Calu3 (cell line): ENCODE results near the gene POLA1. TPM values are rescaled to one million over a fixed set of nuclear protein-coding genes. Genes with fewer than 3 reads are reported as not detected.

ENCODE experiments used
- BruUV-seq: library from RNA; stranded (reverse); fragments of 400-500 nt; replicated peaks from 2 replicates; lab custom pipeline; 2021; lab: Mats Ljungman, UMichigan
- CTCF ChIA-PET: fragments of 300-600 bp; sonication (Branson Sonifier 250); formaldehyde crosslinking; loops from one replicate; lab custom pipeline; 2022; ENCODE audit warnings: antibody characterized with exemption; lab: Charles Lee
- DNase-seq: peaks from one replicate; pipeline ENCODE4 v3.0.0; 2022
- H3K27ac Mint-ChIP-seq: one replicate; pipeline ENCODE4 v1.8.0; 2022; ENCODE audit warnings: mixed read lengths; ENCODE audit not compliant: unreplicated experiment
- H3K27me3 Mint-ChIP-seq: one replicate; pipeline ENCODE4 v1.8.0; 2022; ENCODE audit warnings: mixed read lengths; ENCODE audit not compliant: unreplicated experiment
- H3K36me3 Mint-ChIP-seq: one replicate; pipeline ENCODE4 v1.8.0; 2022; ENCODE audit warnings: mild to moderate bottlenecking, moderate library complexity, mixed read lengths; ENCODE audit not compliant: insufficient read depth, unreplicated experiment
- H3K4me1 Mint-ChIP-seq: one replicate; pipeline ENCODE4 v1.8.0; 2022; ENCODE audit warnings: mild to moderate bottlenecking, low read depth, mixed read lengths; ENCODE audit not compliant: unreplicated experiment
- H3K4me3 Mint-ChIP-seq: one replicate; pipeline ENCODE4 v1.8.0; 2022; ENCODE audit warnings: mild to moderate bottlenecking, low read depth, moderate library complexity, mixed read lengths; ENCODE audit not compliant: unreplicated experiment
- H3K9me3 Mint-ChIP-seq: one replicate; pipeline ENCODE4 v1.8.0; 2022; ENCODE audit warnings: low read depth, mixed read lengths; ENCODE audit not compliant: unreplicated experiment
- intact Hi-C: fragments of 100-400 bp; cut with micrococcal nuclease; formaldehyde crosslinking; loops from one replicate; pipeline ENCODE4 v1.10.0; 2022; ENCODE audit not compliant: unreplicated experiment
- total RNA-seq: library from RNA; stranded (reverse); gene quantifications from 2 replicates; pipeline ENCODE4 v1.2.3, GENCODE V29; 2022
- TF ChIP-seq, protein P1 (sequence below): fragments of 200-600 bp; IDR thresholded peaks from one replicate; pipeline ENCODE4 v1.8.0; 2022; ENCODE audit warnings: antibody characterized with exemption; ENCODE audit not compliant: unreplicated experiment

POLA1 gene
- total RNA-seq, 1 experiment from 2014 or later: 25.2 TPM

DNA sequence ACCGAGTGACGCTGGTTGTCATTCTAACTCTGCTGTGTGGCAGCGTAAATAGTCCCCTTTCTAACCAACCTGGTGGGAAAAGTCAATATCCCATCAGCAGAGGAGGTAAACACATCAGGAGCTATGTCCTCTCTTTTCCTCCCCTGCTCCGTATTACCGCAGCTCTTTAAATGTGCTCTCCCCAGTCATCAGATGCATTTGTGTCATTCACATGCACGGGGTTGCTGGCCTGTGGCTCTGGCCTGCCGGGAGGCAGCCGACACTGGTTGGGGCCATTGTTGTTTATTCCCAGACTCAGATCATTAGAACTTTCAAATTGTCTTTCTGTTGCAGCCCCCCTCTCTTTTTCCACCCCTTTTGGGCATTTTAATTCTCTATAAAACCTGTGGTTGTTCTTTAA, 300.2 kb downstream of the POLA1 start:
- Mint-ChIP-seq H3K4me3 (no peak overlapping the region), H3K4me1 (no peaks in the 10 kb centered on the region), H3K27ac (no peak overlapping the region), H3K27me3 (no peaks in the 10 kb centered on the region), H3K36me3 (no peaks in the 10 kb centered on the region), H3K9me3 (no peaks in the 10 kb centered on the region)
- BruUV-seq: no TSS peak
- CTCF ChIA-PET: no interaction called here
- intact Hi-C loops: no loop called here
- TF ChIP-seq, protein P1, sequence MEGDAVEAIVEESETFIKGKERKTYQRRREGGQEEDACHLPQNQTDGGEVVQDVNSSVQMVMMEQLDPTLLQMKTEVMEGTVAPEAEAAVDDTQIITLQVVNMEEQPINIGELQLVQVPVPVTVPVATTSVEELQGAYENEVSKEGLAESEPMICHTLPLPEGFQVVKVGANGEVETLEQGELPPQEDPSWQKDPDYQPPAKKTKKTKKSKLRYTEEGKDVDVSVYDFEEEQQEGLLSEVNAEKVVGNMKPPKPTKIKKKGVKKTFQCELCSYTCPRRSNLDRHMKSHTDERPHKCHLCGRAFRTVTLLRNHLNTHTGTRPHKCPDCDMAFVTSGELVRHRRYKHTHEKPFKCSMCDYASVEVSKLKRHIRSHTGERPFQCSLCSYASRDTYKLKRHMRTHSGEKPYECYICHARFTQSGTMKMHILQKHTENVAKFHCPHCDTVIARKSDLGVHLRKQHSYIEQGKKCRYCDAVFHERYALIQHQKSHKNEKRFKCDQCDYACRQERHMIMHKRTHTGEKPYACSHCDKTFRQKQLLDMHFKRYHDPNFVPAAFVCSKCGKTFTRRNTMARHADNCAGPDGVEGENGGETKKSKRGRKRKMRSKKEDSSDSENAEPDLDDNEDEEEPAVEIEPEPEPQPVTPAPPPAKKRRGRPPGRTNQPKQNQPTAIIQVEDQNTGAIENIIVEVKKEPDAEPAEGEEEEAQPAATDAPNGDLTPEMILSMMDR: no peak
- no peak for DNase-seq

DNA sequence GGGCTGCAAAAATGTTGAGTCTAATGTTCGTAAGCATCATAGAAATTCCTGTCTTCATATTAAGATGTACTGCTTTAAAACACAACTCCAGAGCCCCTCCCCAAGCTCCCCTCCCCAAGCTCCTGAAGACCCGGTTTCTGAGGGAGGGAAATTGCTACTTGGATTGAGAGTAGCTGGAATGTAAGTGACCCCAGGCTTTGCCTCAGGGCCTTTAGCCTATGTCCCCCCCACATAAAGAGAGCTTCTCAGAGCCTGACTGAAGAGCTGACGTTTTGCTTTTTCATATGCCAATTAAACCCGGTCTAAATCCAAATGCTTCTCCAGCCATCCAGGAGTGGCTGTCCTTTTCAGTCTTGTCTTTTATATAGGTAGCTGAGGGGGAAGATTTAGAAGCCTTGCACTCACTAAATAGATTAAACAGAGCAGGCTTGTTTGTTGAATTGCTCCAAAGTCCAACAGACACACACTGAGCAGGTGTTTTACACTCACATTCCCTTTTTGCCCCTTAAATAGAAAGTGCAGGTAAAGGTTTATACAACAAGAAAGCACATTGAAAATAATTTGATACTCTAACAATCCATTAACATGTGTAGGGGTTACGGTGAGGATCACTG, 302.5 kb downstream of the POLA1 start:
- TF ChIP-seq, protein P1: no peak
- H3K4me1 Mint-ChIP-seq: no peaks in the 10 kb centered on the region
- no peaks in the 10 kb centered on the region for H3K27me3 Mint-ChIP-seq
- CTCF ChIA-PET: no interaction called here
- intact Hi-C loops: no loop called here
- no TSS peak for BruUV-seq
- no peaks in the 10 kb centered on the region for H3K36me3 Mint-ChIP-seq
- H3K4me3 Mint-ChIP-seq: no peak overlapping the region
- H3K9me3 Mint-ChIP-seq: no peaks in the 10 kb centered on the region
- H3K27ac Mint-ChIP-seq: no peak overlapping the region
- no peak for DNase-seq

DNA sequence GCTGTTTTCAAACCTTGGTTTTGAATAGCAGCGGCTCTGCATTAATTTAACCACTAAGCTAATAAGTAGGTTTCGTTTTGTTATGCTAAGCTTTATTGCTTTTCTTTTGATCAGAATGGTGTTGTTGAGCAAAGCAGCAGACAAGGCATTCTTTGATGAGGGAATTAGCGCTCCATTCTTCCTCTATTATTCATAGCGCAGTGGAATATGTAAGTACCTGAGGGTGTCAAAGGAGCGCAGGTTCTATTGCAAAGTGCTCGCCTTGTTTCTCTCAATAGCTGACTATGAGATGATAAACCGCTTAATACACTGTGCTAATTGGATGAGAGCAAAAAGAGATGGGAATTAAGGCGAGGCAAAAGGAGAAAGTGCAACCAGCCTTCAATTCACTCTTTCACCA, 305.8 kb downstream of the POLA1 start:
- Mint-ChIP-seq H3K4me1 (peaks cover 8% of the 10 kb centered on the region), H3K27ac (no peak overlapping the region), H3K9me3 (no peaks in the 10 kb centered on the region), H3K27me3 (peaks cover 22% of the 10 kb centered on the region), H3K4me3 (no peak overlapping the region), H3K36me3 (peaks cover 13% of the 10 kb centered on the region)
- CTCF ChIA-PET: no interaction called here
- BruUV-seq: no TSS peak
- TF ChIP-seq, protein P1: no peak
- intact Hi-C loops: no loop called here
- no peak for DNase-seq

DNA sequence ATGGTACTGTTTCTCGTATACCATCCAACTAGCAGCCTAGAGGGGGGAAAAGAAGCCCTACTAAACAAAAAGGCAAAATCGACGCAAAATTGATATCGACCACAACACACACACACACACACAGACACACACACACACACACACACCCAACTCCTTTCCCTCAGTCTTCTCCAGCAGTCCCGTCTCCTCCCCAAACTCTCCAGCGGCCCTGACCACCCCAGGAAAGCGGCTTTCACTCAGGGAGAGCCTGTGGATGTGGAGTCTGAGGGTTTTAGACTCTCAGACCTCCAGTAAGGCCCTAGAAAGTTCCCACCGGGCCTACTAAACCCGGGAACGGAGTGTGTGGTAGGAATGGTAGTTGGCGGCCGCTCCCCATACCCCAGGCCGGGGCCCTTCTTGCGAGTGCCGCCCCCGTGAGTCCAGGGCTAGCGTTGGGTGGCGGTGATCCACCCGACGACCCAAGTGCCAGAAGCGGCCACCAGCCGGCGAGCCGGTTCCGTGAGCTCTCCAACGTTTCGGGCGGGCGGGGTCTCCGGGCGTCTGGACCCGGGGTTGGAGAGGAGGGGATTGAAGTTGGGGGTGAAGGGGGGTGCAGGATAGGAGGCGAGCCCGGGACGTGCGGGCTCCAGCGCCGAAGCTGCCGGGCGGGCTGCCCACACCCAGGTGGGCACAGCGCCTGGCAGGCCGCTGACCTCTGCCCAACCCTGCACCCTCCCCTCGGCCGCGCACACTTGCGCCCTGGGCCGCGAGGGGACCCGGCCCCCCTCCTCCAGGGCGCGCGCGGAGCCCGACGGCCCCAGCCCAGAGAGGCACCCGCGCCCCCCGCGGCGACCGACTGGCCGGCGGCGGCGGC, 308.3 kb downstream of the POLA1 start:
- CTCF ChIA-PET: no interaction called here
- TF ChIP-seq, protein P1: no peak
- intact Hi-C loops: no loop called here
- Mint-ChIP-seq H3K9me3 (no peaks in the 10 kb centered on the region), H3K27ac (no peak overlapping the region), H3K4me1 (peaks cover 9% of the 10 kb centered on the region), H3K27me3 (peaks cover 46% of the 10 kb centered on the region), H3K36me3 (peaks cover 21% of the 10 kb centered on the region), H3K4me3 (no peak overlapping the region)
- BruUV-seq: no TSS peak
- no peak for DNase-seq
